RWPE1 (cell line): ENCODE data around the gene DAPP1.

Experiments
- CTCF ChIA-PET: fragments of 350-600 bp; sonication (Branson Sonifier 250); formaldehyde crosslinking; extraction: SDS; loops from one replicate; lab custom pipeline; 2021; lab: Yijun Ruan, JAX
- POLR2A ChIA-PET: fragments of 400-600 bp; formaldehyde crosslinking; extraction: SDS; loops from one replicate; lab custom pipeline; 2020; ENCODE audit warnings: antibody characterized with exemption; ENCODE audit not compliant: low non-redundant PET; lab: Yijun Ruan, JAX
- DNase-seq: peaks from one replicate; pipeline ENCODE4 v3.0.0; 2012; ENCODE audit warnings: low spot score
- H3K27ac ChIP-seq: fragments of 450-650 bp; 2 replicates; pipeline ENCODE4 v1.5.1; 2017
- TF ChIP-seq, protein P1 (sequence below): fragments of 450-650 bp; conservative IDR thresholded peaks from 2 replicates; pipeline ENCODE4 v1.5.1; 2017; ENCODE audit warnings: low read depth, mild to moderate bottlenecking

The DAPP1 gene

DNA sequence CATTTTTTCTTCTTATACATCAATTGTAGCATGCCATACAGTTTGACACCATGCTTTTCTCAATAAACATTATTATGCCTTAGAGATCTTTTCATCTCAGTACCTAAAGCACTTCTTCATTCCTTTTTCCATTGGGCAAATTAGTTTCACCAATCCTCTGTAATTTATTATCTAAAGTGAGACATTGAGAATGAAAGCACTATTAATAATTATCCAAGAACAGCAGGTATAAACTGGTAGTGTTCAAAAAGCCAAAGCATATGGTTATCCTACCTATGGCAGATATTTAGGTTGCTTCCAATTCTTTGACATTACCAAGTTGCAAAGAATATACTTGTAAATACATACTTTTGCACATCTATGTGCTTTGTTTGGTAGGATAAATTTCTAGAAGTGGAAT, 62.0 kb downstream of the DAPP1 start:
- ChIA-PET CTCF (interaction anchor here (1.3 kb wide), 1 partner anchor 71 kb away, joined by 3 read pairs; no protein-coding TSS in a partner anchor), POLR2A (no interaction called here)
- DNase-seq: no peak
- TF ChIP-seq, protein P1, sequence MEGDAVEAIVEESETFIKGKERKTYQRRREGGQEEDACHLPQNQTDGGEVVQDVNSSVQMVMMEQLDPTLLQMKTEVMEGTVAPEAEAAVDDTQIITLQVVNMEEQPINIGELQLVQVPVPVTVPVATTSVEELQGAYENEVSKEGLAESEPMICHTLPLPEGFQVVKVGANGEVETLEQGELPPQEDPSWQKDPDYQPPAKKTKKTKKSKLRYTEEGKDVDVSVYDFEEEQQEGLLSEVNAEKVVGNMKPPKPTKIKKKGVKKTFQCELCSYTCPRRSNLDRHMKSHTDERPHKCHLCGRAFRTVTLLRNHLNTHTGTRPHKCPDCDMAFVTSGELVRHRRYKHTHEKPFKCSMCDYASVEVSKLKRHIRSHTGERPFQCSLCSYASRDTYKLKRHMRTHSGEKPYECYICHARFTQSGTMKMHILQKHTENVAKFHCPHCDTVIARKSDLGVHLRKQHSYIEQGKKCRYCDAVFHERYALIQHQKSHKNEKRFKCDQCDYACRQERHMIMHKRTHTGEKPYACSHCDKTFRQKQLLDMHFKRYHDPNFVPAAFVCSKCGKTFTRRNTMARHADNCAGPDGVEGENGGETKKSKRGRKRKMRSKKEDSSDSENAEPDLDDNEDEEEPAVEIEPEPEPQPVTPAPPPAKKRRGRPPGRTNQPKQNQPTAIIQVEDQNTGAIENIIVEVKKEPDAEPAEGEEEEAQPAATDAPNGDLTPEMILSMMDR: no peak
- no peak overlapping the region for H3K27ac ChIP-seq

DNA sequence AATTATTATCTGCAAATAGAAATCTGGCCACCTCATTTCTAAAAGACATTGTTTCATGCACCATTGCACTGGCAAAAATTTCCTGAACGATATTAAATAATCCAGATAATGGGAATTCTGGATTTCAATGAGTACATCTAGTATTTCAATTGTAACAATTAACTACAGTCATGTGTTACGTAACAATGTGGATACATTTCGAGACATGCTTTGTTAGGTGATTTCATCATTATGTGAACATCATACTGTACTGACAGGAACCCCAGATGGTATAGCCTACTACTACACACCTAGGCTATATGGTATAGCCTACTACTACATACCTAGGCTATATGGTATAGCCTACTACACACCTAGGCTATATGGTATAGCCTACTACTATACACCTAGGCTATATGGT, 62.8 kb downstream of the DAPP1 start:
- ChIA-PET CTCF (interaction anchor here (1.3 kb wide), 1 partner anchor 71 kb away, joined by 3 read pairs; no protein-coding TSS in a partner anchor), POLR2A (no interaction called here)
- no peak for DNase-seq

DNA sequence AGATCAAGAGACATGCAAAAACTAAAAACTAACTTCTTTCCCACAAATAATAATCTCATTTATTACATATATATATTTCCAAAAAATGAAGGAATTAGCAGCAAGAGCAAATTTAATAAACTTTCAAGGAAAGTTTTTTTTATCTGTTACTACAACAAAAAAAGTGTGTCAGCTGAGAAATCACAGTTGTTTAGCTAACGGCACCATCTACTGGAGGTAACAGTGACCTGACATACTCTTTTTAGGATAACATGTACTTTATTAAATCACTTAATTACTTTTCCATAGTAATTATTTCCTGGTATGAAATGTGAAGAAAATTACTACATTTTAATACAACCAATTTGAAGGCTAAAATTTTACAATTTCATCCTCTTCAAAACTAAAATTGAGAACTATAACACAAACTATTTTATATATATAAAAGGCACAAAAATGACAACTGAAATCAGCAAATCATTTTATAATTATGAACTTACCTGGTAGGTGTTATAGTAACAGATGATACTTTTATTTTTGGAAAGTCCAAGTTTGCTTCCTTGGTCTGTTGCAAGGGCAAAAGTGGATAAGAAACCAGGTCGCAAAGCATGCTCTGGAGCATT, 68.5 kb downstream of the DAPP1 start:
- no peak overlapping the region for H3K27ac ChIP-seq
- CTCF ChIA-PET: interaction anchor here (0.6 to 1.5 kb wide), 7 partner anchors 69 to 413 kb away, joined by 3 to 8 read pairs (median 6); no protein-coding TSS in a partner anchor
- peak; percentile 30 for DNase-seq
- TF ChIP-seq, protein P1: peak; percentile 64
- POLR2A ChIA-PET: no interaction called here

More for the DNA sequence above, 62.8 kb downstream of the DAPP1 start:
- H3K27ac ChIP-seq: no peak overlapping the region
- TF ChIP-seq, protein P1: no peak

DNA sequence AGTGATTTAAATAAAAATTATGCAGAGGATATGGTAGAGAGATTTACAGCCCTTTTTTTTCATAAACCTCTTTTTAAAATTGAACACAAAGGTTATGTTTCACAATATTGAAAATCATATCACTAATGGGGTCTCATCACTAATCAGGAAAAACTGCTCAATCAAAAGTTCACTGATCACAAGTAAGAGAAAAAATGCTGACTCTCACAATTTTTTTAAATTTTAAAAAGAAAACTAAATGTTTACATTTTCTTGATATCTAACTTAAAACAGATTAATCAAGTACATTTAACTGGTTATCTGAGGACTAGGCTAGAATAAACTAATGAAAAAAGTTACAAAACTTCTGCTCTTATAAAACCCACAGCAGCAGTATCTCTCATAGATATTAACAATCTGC, 69.1 kb downstream of the DAPP1 start:
- TF ChIP-seq, protein P1: no peak
- no peak overlapping the region for H3K27ac ChIP-seq
- CTCF ChIA-PET: interaction anchor here (0.6 to 1.5 kb wide), 2 partner anchors 72 to 414 kb away, joined by 3 to 4 read pairs; no protein-coding TSS in a partner anchor
- DNase-seq: no peak
- POLR2A ChIA-PET: no interaction called here

DNA sequence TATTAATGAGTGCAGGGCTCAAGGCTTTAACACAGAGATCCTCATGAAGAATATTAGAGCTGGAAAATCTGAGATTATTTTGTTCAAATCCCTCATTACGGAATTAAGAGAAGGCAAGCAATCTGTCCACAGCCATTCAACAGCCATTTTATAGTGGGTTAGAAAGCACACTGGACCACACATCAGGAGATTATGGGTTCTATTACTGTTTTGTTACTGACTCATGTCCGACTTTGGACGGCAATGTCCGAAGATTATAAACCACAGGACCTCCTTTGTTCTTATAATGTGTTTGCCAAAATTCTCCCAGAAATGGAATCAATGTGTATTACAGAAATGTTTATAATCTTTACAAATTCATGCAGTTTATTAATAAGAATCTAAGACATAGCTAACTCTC, 69.5 kb downstream of the DAPP1 start:
- H3K27ac ChIP-seq: no peak overlapping the region
- ChIA-PET CTCF (interaction anchor here (1.5 kb wide), 1 partner anchor 72 kb away, joined by 3 read pairs; no protein-coding TSS in a partner anchor), POLR2A (no interaction called here)
- TF ChIP-seq, protein P1: no peak
- no peak for DNase-seq

GRCh38 chr4:99887837-99888236, 71.2 kb downstream of the DAPP1 start:
- CTCF ChIA-PET: interaction anchor here (0.6 kb wide), 1 partner anchor 80 kb away, joined by 3 read pairs; no protein-coding TSS in a partner anchor
- POLR2A ChIA-PET: no interaction called here
- TF ChIP-seq, protein P1: no peak
- no peak overlapping the region for H3K27ac ChIP-seq
- no peak for DNase-seq
